KMS-11 (cell line): ENCODE results near the gene HOXA9.

Experiments
- H2AFZ ChIP-seq: fragments of 200-600 bp; sonication (generic); 2 replicates; pipeline ENCODE4 v1.6.1; 2016; ENCODE audit warnings: antibody characterized with exemption, mixed run types, low read depth
- H3K27ac ChIP-seq: fragments of 200-600 bp; sonication (generic); 2 replicates; pipeline ENCODE4 v1.6.1; 2016; ENCODE audit warnings: mild to moderate bottlenecking, mixed run types
- H3K27me3 ChIP-seq: fragments of 200-600 bp; sonication (generic); 2 replicates; pipeline ENCODE4 v1.6.1; 2017; ENCODE audit warnings: mild to moderate bottlenecking, low read depth, mixed run types, moderate library complexity; ENCODE audit not compliant: insufficient read depth
- H3K36me3 ChIP-seq: fragments of 200-600 bp; sonication (generic); 2 replicates; pipeline ENCODE4 v1.6.1; 2017; ENCODE audit warnings: mild to moderate bottlenecking, mixed run types; ENCODE audit not compliant: insufficient read depth
- H3K4me1 ChIP-seq: fragments of 200-600 bp; sonication (generic); 2 replicates; pipeline ENCODE4 v1.6.1; 2016; ENCODE audit warnings: mild to moderate bottlenecking, low read depth, mixed run types; ENCODE audit not compliant: poor library complexity, severe bottlenecking
- H3K4me2 ChIP-seq: fragments of 200-600 bp; sonication (generic); 2 replicates; pipeline ENCODE4 v1.7.0; 2016; ENCODE audit warnings: mild to moderate bottlenecking, mixed run types
- H3K4me3 ChIP-seq: fragments of 200-600 bp; sonication (generic); IDR thresholded peaks from 2 replicates; pipeline ENCODE4 v1.6.1; 2017; ENCODE audit warnings: low read depth, low read length, mixed read lengths; ENCODE audit not compliant: insufficient read depth
- H3K79me2 ChIP-seq: fragments of 200-600 bp; sonication (generic); 2 replicates; pipeline ENCODE4 v1.6.1; 2016; ENCODE audit warnings: low read depth, mixed run types; ENCODE audit not compliant: insufficient read depth
- H3K9ac ChIP-seq: fragments of 200-600 bp; sonication (generic); 2 replicates; pipeline ENCODE4 v1.6.1; 2016; ENCODE audit warnings: mild to moderate bottlenecking, mixed run types
- H4K20me1 ChIP-seq: fragments of 200-600 bp; sonication (generic); 2 replicates; pipeline ENCODE4 v1.6.1; 2016; ENCODE audit warnings: mild to moderate bottlenecking, mixed run types; ENCODE audit not compliant: insufficient read depth
- CTCF ChIP-seq: fragments of 200-600 bp; sonication (generic); conservative IDR thresholded peaks from 2 replicates; pipeline ENCODE4 v1.6.1; 2017; ENCODE audit warnings: low read depth, mild to moderate bottlenecking, antibody characterized with exemption, low read length, moderate library complexity, mixed read lengths

HOXA9 gene

GRCh38 chr7:27185854-27186667 is 20.7 kb upstream of the HOXA9 start:
- no peak for TF ChIP-seq CTCF
- H3K79me2 ChIP-seq: no peaks in the 10 kb centered on the region
- no peak overlapping the region for H3K4me2 ChIP-seq
- no peak overlapping the region for H3K9ac ChIP-seq
- no peaks in the 10 kb centered on the region for H4K20me1 ChIP-seq
- H3K36me3 ChIP-seq: no peaks in the 10 kb centered on the region
- H3K27me3 ChIP-seq: peaks cover 12% of the 10 kb centered on the region; the same call in 1 of the 2 replicates
- peaks cover 8% of the 10 kb centered on the region for H3K4me1 ChIP-seq
- H3K4me3 ChIP-seq: no peak overlapping the region
- H3K27ac ChIP-seq: no peak overlapping the region
- H2AFZ ChIP-seq: no peak overlapping the region

- no peaks in the 10 kb centered on the region for H3K79me2 ChIP-seq
- H3K4me3 ChIP-seq: no peak within 1 kb of the TSS
- no peak within 1 kb of the TSS for H3K27ac ChIP-seq
- TF ChIP-seq CTCF: no peak
- peak within 1 kb of the TSS; percentile 23; the same call in 1 of the 2 replicates for H3K9ac ChIP-seq
- H2AFZ ChIP-seq: peak within 1 kb of the TSS; percentile 42
- peak within 1 kb of the TSS; percentile 34; the same call in 1 of the 2 replicates for H3K4me2 ChIP-seq
- no peaks in the 10 kb centered on the region for H4K20me1 ChIP-seq
- peaks cover 12% of the 10 kb centered on the region; the same call in 1 of the 2 replicates for H3K27me3 ChIP-seq
- peaks cover 8% of the 10 kb centered on the region for H3K4me1 ChIP-seq
- H3K36me3 ChIP-seq: no peaks in the 10 kb centered on the region
Observed at GRCh38 chr7:27185013-27185853, 19.9 kb upstream of the HOXA9 start, which contains the start of gene HOXA11. Gene HOXA11 (minus strand): TSS chr7:27185232. CDS start chr7:27185144, 88 bp downstream.

GRCh38 chr7:27184337-27185012 is 19.1 kb upstream of the HOXA9 start:
- TF ChIP-seq CTCF: no peak
- Histone ChIP-seq H2AFZ (peak overlapping the region; percentile 42), H3K4me3 (no peak overlapping the region), H3K4me1 (peaks cover 8% of the 10 kb centered on the region), H3K9ac (peak overlapping the region; percentile 23; the same call in 1 of the 2 replicates), H3K79me2 (no peaks in the 10 kb centered on the region), H3K4me2 (peak overlapping the region; percentile 34; the same call in 1 of the 2 replicates), H4K20me1 (no peaks in the 10 kb centered on the region), H3K27me3 (peaks cover 12% of the 10 kb centered on the region; the same call in 1 of the 2 replicates), H3K36me3 (no peaks in the 10 kb centered on the region), H3K27ac (no peak overlapping the region)

GRCh38 chr7:27183682-27184336 is 18.5 kb upstream of the HOXA9 start:
- Histone ChIP-seq H3K36me3 (no peaks in the 10 kb centered on the region), H3K4me1 (peaks cover 8% of the 10 kb centered on the region), H3K9ac (peak overlapping the region; percentile 23; the same call in 1 of the 2 replicates), H3K27ac (no peak overlapping the region), H4K20me1 (no peaks in the 10 kb centered on the region), H3K27me3 (peaks cover 12% of the 10 kb centered on the region; the same call in 1 of the 2 replicates), H3K4me2 (peak overlapping the region; percentile 34), H2AFZ (peak overlapping the region; percentile 42), H3K4me3 (no peak overlapping the region), H3K79me2 (no peaks in the 10 kb centered on the region)
- TF ChIP-seq CTCF: no peak
